Raji (cell line): Measurements from ENCODE around the gene DSE.

Source experiments
- POLR2A ChIP-seq: IDR thresholded peaks from 2 replicates; pipeline ENCODE4 v1.6.1; 2011; ENCODE audit warnings: low read depth, low read length, control low read depth; ENCODE audit not compliant: insufficient read depth

Gene DSE

DNA sequence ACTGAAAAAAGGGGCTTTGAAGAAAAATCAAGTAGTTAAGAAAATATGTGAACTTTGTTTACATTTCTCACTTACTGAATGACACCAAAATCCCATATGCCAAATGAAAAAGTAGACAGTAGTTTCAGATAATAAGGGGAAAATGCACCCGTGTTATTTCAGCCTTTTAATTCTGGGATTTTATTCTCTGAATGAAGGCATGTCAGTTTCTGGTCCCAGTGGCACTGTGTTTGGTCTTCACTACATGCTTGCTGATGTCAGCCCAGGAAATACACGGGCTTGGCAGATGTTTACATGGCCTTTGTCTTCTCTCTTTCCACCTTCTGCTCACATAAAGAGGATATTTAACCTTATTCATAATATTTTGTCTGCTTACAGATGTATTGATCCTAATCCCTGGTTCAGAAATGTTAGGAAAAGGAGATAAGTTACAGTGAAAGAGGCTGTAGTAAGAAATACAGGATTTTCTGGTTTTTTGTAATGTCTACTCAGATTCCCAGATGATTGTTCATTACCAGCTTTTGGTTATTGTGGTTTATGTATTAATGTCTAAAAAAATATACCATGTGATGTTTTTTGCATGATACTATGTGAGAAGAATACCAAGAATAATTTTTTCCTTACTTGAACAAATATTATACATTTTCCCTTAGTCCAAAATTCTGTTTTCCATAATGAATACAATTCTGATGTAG lies 27.7 kb downstream of the DSE start:
- no peak for TF ChIP-seq POLR2A

DNA sequence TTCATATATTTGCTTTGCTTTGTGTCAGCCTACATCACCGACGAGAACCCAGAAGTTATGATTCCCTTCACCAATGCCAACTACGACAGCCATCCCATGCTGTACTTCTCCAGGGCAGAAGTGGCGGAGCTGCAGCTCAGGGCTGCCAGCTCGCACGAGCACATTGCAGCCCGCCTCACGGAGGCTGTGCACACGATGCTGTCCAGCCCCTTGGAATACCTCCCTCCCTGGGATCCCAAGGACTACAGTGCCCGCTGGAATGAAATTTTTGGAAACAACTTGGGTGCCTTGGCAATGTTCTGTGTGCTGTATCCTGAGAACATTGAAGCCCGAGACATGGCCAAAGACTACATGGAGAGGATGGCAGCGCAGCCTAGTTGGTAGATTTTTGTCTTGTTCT lies 28.5 kb downstream of the DSE start:
- no peak for TF ChIP-seq POLR2A

DNA sequence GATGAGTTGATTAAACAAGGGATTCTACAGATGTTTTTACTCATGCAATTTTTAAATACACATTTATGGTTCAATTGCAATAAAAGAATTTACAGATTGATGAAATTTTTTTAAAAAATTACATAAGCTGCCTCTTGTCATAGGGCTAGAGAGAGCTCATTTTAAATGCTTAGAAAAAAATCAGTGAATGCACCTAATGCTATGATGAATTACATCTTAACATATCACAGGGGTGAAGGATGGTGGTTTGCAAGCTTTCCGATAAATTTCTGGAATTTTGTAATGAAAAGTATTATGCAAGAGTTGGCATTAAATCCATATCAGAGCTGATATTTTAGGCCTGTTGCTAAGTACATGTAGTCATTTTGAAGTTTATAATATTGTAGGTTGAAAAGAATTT lies 29.6 kb downstream of the DSE start:
- TF ChIP-seq POLR2A: no peak

DNA sequence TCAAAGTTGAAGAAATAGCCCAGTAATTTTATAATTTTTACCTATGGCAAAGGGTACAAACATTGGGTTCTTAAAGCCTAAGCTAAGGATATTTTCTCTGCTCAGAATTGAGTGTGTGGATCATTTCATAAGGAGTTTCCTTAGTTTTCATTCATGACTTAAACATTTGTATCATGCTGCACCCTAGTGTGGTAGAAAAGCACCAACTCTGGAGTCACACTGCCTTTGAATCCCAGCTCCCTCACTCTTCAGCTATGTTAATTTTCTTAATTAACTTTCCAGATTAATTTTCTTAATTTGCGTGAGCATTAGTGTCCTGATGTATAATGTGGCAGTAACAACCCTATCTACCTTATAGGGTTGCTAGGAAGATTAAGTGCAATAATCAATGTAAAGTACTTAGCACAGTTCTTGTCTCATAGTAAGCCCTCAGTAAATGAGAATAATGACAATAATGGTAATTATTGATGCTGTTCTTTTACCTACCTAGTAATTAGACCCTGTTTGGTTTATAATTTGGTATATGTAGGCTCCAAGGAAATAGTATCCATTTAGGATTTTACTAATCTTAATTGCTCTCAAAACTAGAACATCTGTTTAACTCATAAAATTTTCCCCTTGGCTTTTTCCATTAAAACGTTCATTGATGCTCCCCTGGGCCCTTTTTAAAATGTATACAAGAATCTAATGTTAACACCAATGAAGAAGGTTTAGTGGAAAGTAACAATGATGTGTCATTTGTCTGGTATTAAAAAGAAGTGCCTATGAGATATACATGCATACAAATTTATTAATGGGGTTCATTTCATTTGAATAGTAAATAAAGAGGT lies 31.6 kb downstream of the DSE start:
- no peak for TF ChIP-seq POLR2A

DNA sequence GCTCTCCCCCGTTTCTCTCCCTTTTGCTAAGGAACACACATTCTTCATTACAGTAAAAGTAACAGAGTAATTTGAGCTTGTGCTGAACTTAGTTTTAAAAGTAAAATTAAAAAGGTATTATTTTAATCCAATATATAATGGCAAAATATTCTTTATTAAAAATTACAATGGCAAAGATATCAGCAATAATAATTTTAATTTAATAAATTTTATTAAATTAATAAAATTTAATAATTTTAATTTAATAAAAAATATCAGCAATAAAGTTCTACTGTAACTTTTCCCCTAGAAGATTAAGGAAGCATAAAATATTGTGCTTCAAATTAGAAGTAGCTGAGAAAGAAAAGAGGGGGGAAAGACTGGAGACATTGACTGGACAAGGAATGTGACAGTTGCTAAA lies 32.5 kb downstream of the DSE start:
- no peak for TF ChIP-seq POLR2A

DNA sequence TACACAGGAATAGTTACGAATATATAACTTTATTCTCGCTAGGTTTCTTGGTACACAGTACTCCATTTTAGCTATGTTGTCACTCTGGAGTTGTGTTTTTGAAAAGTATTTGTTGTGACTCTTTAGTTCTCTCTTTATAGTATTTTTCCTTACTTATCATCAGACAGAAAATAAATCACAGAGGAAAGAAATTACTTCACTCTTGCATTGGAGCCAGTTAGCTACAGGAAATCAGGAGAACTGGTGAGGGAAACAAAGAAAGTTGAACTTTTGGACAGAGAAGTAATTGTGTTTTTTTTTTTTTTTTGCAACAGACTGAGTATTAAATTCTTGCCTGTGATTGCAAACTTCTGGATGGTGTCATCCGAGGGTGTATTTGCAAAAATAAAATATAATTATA lies 33.9 kb downstream of the DSE start:
- TF ChIP-seq POLR2A: no peak

DNA sequence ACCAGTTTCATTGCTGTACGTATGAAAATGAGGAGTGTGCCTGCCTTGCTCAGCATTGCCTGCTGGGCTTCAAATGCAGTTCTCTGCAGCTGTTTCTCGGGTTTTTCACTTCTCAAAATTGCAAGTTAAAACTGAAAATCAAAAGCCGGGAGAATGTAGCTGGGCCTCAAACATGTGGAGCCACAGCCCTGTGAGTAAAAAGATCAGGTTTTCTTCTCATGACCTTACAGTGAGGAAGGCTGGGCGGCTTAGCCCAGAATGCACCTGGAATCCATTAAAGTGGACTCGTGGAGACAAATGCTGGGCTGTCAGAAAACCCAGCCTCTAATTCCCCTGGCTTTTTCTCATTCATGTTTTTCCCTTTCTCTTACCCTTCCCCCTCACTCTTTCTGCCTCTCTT lies 34.4 kb downstream of the DSE start:
- TF ChIP-seq POLR2A: no peak

DNA sequence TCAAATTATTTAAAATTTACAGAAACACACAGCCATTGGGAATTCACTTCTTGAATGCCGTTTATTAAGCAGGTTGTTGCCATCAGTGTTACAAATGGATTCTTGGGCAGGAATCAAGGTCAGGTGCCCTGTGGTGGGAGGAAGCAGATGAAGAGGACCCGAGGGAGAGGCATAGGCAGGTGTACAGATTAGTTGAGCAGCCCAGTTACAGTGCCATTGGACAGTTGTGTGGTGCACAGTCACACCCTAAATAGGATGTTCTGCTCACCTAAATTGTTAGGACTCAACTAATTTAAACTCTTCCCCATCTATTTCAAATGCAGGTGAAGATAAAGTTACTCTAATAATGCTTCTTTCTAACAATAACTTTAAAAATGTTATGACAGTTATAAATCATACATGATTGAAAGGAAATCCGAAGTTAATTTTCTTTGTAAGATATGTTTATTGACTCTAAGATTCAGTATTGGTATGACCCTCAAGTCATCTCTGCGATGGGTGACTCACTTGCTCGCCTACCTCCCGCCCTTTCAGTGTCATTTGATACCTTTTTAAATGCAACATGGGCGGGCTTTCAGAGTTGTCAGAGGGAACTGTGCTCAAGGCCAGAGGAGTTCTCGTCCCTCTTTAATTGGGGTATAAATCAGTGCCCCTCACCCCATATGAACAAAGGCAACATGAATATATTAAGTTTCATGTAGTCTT lies 35.1 kb downstream of the DSE start:
- TF ChIP-seq POLR2A: no peak

DNA sequence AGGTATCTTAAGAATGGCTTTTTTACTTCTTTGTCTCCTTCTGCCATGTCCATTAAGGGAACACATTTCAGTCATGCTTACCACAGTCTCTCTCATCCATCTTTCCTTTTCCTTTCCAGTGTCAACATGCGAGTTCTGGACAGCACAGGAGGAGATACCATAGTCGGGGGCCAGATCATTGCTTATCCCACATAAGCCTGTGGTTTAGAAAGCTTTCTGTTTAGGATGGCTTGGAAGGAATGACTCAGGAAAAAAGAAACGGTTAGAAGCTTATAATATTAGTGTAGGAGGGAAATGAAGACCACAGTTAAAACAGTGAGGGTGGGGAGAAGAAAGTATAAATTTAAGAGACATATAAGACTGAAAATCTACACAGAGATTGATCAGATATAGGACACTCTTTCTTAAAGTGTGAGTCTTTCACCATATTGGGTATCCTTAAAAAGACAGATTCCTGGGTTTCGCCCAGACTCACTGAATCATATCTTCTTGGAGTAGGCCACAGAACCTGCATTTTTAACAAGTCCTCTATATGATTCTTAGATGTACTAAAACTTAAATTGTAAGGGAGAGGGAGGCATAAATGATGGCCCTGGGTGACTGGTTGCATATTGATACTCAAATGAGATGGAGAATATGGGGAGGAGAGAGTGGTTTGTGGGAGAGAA lies 36.1 kb downstream of the DSE start:
- TF ChIP-seq POLR2A: no peak

DNA sequence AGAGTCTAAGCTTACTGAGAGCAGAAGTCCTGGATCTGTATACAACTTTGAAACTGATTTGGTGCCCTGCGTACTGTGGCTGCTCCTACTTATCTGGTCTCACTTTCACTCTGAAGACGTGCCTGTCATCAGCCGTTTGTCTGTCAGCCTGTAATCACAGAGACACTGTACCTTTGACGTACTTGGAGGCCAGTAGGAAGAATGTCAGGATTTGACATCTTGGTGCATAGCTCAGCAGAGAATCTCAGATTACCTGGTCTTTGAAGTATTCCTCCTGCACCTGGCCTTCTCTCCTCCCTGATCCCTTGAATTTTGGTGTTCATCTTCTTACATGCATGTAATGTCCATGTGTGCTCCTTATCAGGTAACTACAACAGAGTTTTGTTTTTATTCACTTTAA lies 37.7 kb downstream of the DSE start:
- TF ChIP-seq POLR2A: no peak

DNA sequence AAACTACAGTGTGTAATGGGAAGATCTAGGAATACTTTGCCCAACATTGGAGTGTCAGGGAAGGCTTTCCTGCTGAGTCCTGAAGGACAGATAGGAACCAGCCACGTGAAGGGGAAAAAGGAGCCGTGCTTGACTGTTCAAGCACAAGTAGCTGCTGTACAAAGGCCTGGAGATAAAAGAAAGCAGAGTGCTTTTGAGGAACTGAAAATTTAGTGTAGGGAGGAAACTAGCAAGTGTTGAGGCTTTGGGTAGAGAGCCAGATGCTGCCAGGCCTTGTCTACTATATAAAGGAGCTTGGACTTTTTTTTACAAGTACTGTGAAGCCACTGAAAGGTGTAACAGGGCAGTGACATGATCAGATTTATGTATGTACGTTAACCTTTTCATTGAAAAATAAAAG lies 39.0 kb downstream of the DSE start:
- TF ChIP-seq POLR2A: no peak

DNA sequence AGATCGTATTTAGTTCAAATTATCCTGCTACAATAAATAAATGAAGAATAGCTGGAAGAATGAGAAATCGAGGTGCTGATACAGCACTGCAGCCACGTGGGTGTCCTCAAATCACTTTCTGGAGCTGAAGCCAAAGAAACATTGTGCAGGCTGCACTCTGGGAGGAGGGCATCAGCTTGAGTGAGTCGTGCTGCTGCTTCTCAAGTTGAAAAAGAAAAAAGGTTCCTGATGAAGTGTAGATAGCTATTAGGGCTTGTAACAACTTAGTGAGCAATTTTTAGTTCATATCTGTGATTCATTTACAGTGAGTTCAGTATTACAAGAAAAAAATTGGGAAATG lies 40.5 kb downstream of the DSE start:
- TF ChIP-seq POLR2A: no peak

DNA sequence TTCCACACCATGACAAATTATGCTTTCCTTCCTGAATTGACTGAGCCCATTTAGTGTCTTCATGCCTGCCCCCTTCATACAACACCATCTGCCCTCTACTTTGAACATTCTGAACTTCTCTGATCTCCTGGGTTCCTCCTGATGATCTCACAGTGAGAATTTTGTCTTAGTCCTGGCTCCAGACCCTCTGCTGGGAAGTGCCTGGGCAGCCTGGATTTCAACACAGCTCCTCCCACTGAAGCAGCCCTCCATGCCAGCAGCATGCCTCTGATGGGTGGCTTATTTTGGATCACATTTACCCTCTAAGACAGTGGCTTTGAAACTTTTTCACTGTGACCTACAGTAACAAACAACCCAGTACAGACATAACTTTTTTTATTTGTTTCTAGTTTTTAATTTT lies 41.5 kb downstream of the DSE start:
- TF ChIP-seq POLR2A: no peak

DNA sequence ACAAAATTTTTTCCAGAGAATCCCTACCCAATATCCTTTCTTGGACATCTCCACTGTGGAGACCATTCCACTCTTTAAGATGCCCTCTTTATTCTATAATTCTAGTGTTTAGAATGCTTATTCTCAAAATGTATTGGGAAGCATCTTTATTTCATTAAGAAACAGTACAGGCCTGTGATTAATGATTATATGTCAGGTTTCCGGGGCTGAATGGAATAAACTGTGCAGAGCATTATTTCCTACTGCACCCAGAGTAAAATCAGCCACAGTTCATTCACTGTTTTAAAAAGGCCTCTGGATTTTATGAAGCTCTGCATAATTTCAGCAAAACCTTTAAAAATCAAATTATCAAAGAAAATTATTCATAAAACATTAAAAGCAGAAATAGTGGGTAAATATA lies 42.6 kb downstream of the DSE start:
- TF ChIP-seq POLR2A: no peak

DNA sequence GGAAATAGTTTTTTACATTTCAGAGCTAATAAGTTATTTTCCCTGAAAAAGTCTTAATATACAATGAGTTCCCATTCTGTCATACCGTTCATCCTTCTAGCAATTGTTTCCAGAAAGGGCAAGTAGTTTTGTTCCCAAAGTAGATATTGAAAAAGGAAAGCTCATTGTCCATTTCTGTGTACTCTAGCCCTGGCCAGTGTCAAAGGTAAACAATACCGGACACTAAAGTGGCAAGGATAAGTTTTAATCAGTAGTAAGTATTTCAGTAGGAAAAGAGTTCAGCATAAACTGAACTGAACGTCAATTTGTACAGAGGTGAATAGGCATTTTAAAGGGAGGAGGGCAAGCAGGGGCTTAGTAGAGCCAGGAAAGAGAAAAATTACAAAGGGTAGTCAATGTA lies 46.9 kb downstream of the DSE start:
- no peak for TF ChIP-seq POLR2A
